Fibroblast of villous mesenchyme (primary cell): ENCODE results near the gene POU5F1. TPM values are rescaled to one million over a fixed set of nuclear protein-coding genes. Genes with fewer than 3 reads are reported as not detected.
A peak's percentile ranks its signal among the peaks of the same experiment; 100 is the strongest.

Source experiments
- DNase-seq: peaks from one replicate; pipeline ENCODE4 v3.0.0-alpha.2; 2010; ENCODE audit warnings: low read depth
- H3K4me3 ChIP-seq: 2 replicates; pipeline ENCODE4 v1.5.1; 2011; ENCODE audit warnings: low read depth, mild to moderate bottlenecking, low read length
- total RNA-seq: library from RNA; depleted of rRNA; stranded (reverse); fragments of >200 nt; gene quantifications from 2 replicates; pipeline ENCODE4 v1.2.3, GENCODE V29; 2012
- TF ChIP-seq, protein P1 (sequence below): IDR thresholded peaks from 2 replicates; pipeline ENCODE4 v1.5.1; 2012; ENCODE audit warnings: low read depth, mild to moderate bottlenecking, low read length; ENCODE audit not compliant: insufficient read depth

The POU5F1 gene
- total RNA-seq, 1 donor = not detected

DNA sequence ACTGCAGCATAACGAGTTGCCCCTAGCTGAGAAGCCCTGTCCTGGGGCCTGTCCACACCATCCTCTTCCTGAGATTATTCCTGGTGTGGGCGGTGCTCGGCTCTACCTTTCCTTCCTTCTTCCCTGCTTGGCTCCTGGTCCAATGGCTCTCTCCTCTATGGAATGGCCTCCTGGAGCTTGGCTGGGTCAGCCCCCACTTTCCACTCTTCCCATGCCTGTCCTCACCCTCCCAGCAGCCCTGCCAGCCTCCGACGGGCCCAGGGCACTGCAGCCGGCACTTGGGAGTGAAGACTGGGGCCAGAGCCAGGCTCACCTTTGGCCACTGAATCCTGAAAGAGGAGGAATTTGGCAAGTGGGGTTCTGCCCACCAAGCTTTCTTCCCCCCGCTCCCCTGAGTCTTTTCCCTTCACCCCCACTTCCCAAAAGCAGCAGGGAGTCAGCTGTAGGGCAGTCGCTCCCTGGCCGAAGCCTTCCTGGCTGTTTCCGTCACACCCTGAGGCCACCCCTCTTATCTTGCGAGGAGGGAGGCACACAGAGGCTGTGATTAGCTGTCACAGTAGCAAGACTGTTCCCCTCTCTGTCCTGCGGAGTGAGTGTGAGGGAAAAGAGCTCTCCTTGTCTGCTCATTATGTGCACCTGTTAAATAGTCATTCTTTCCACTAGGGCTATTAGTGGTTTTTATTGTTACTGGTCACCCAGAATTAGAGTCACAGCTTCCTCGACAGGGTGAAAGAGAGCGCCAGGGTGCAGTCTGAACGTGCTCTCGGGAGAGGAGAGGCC lies 43.9 kb downstream of the POU5F1 start:
- H3K4me3 ChIP-seq = no peak overlapping the region
- no peak for DNase-seq
- TF ChIP-seq, protein P1, sequence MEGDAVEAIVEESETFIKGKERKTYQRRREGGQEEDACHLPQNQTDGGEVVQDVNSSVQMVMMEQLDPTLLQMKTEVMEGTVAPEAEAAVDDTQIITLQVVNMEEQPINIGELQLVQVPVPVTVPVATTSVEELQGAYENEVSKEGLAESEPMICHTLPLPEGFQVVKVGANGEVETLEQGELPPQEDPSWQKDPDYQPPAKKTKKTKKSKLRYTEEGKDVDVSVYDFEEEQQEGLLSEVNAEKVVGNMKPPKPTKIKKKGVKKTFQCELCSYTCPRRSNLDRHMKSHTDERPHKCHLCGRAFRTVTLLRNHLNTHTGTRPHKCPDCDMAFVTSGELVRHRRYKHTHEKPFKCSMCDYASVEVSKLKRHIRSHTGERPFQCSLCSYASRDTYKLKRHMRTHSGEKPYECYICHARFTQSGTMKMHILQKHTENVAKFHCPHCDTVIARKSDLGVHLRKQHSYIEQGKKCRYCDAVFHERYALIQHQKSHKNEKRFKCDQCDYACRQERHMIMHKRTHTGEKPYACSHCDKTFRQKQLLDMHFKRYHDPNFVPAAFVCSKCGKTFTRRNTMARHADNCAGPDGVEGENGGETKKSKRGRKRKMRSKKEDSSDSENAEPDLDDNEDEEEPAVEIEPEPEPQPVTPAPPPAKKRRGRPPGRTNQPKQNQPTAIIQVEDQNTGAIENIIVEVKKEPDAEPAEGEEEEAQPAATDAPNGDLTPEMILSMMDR = no peak

DNA sequence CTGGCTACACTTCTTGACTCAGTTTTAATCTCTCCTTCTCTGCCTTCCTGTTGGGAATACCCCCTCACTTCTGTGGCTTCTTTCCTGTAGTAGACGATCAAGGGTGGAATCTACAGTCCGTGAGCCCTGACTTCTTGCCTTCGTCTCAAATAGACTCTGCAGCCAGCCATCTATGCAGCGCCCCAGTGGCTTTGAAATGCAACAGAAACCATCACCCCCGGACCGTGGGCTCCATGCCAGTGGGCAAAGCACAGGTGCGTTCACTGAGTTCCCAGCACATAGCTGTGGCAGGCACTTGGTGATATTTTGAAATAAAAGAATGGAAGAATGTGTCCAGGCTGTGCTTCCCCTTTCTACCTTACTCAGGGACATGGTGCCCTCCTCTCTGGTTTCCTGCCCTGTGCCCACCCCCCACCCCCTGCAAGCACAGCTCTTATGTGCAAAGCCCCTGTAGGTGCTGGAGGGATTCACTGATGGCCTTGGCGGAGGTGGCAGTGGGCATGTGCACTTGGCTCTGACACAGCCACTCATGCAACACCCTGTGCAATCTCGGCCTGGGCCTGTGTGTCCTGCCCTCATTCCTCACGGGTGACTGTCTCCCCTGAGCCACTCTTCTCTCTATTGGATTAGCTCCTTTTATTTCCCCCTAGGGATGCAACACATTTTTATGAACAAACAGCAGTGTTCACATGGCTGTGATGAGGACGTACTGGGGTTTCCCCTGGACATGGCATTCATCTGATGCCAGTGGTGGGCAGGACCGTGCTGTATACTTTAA lies 44.7 kb downstream of the POU5F1 start:
- H3K4me3 ChIP-seq = no peak overlapping the region
- TF ChIP-seq, protein P1 = no peak
- peak; percentile 63 for DNase-seq

DNA sequence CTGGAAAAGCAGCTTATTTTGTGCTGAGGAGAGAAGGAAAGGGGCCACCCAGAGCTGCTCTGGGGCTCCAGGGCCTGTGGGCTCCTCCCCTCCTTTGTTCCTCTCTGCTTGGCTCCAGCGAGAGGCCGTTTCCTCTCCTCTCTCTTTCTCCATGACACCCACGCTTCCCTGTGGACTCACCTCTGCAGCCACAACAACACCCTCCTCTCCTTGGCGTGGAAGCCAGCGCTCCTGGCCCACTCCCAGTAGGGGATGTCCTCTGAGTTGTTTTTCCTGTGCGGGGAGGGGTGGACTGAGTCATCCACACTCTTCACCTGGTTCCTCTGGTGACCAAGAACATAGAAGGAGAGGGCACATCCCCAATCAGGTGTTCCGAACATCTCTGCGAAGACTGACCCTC lies 45.3 kb downstream of the POU5F1 start:
- TF ChIP-seq, protein P1 = no peak
- no peak for DNase-seq
- no peak overlapping the region for H3K4me3 ChIP-seq

DNA sequence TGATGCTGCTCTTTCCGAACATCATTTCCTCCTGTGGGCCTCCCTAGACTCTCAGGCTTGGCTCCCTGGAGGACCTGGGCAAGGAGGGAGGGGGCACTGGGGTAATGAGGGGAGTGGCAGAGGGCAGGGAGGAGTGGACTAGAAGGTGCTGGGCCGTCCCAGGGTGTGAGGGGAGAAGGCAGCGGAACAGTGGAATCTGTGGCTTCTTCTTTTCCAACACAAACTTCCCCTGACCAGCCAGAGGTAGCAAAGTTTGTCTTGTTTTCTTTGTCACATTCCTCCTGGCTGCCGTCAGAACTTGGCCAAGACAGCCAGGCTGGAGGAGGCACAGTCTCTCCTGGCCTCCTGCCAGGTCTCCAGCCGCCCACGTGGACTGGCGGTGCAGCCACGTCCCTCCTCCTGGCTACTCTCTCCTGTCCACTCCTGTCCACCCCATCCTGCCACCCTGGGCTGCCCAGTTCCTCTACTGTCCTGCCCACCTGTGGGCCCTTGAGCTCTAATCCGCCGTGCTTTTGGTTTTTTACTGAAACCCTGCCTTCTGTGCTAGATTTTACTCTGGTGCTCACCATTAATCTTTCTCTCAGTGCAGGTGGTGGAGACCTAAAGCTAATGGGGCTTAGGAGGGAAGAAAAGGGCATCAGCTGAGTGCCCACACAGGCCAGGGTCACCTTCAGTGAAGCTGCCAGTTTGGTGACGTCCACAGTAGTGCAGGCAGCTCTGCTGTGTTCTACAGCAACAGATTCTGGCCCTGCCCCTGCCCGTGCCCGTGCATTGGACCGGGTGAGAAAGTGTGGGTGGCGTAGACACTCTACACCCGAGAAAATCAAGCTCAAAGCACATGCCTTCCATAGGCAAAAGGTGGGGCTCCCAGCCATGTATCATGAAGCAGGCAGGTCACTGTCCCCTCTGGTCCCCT lies 47.4 kb downstream of the POU5F1 start:
- no peak overlapping the region for H3K4me3 ChIP-seq
- TF ChIP-seq, protein P1 = no peak
- peak; percentile 92 for DNase-seq

DNA sequence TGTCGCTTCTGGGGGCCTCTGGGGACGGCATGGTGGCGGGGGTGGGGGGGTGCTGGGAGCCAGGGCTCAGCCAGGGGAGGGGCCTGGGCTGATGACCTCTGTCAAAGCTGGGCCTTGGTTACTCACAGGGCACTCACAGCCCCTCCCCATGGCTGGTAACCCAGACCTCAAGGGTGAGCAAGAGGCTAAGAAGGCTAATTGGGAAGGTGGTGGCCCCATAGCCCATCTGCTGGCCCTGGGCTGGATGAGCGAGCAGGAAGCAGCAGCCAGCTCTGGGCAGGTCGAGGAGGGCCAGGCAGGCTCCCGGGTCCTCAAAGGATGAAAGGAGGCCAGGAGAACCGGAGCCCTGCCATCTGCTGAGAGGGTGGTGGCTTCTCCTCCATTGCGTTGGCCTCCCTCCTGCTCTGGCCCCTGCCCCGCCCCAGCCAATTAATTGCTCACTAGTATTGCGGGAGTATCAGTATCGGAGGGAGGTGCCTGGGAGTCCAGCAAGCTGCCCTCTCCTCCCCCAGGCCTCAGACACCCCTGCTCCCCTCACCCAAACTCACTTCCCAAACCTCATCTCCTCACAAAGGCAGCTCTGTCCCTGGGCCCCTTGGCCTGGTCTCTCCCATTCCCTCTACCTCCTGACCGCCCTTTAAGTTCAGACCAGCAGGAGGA lies 49.2 kb downstream of the POU5F1 start:
- TF ChIP-seq, protein P1 = no peak
- DNase-seq = no peak
- H3K4me3 ChIP-seq = no peak overlapping the region

DNA sequence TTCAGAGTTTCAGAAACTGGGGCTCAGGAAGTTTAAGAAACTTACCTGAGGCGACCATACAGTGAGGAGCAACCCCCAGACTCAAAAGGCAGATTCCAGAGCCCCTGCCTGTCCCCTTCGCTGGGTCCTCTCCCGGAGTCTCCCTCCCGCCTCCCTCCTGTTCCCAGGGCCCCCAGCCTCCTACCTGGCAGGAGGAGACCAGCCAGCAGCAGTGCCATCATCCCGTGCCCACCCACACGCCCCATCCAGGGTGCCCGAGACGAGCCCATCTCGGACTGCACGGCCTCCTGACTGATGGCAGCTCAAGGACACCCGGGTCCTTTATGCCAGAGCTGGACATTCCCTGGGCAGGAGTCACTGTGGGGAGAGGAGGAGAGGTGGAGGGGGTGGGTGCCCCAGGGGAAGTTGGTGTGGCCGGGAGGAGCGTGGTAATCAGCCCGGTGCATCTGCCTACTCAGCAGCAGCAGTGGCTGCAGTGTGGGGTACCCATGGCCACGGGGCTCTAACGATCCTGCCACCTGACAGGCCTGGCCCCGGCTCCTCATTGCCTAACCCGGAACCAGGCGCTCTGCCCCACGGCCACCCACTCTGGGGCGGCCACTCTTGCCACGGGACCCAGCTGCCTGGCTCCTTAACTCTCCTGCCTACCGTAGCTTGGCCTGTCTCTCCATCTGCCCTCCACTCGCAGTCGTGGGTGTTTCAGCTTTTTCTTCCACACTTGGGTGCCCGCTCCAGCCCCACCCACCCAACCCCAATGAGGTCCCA lies 50.1 kb downstream of the POU5F1 start, which contains the start of gene CDSN:
TSS of gene CDSN (minus strand) at position 296 of the 765 bp plus-strand sequence. CDS start at position 269, 27 bp downstream.
- DNase-seq = no peak
- TF ChIP-seq, protein P1 = no peak
- no peak within 1 kb of the TSS for H3K4me3 ChIP-seq
